ENCODE results near the gene ALG8. TPM values are rescaled to one million over a fixed set of nuclear protein-coding genes. Genes with fewer than 3 reads are reported as not detected.

Gene ALG8
- total RNA-seq (ENCODE audit: low replicate concordance) = 18.5 and 29.7 TPM in 2 replicates

GRCh38 chr11:78139422-78140391 is at the start of gene ALG8:
ALG8 (minus strand) TSS chr11:78139626; CDS start chr11:78139588, 38 bp downstream.

GRCh38 chr11:78188286-78189173 is 49.1 kb upstream of the ALG8 start, which contains the start of the genes KCTD21 and USP35:
KCTD21 (minus strand) TSS chr11:78188626; CDS start chr11:78174554, 14,072 bp downstream.
USP35 (plus strand) TSS chr11:78188919; CDS start chr11:78196246, 7,327 bp downstream.

GRCh38 chr11:78079232-78080083 is 60.0 kb downstream of the ALG8 start, which contains the start of gene NDUFC2:
NDUFC2 (minus strand) TSS chr11:78079862; CDS start chr11:78079744, 118 bp downstream.

GRCh38 chr11:78063440-78064181 is 75.8 kb downstream of the ALG8 start, which contains the start of gene THRSP:
THRSP (plus strand) TSS chr11:78063861; CDS start chr11:78063882, 21 bp downstream.

Other genes starting within 250 kb of the ALG8 start
- 25.3 and 34.3 TPM in 2 replicates for gene INTS4, start 145.0 kb downstream of the ALG8 start, total RNA-seq (ENCODE audit: low replicate concordance)
- gene KCTD14, start 116.3 kb downstream of the ALG8 start, total RNA-seq (ENCODE audit: low replicate concordance) = 0.35 and 1.1 TPM in 2 replicates
- gene THRSP, start 75.8 kb downstream of the ALG8 start, total RNA-seq (ENCODE audit: low replicate concordance) = not detected in 2 replicates
- 60.1 and 176 TPM in 2 replicates for gene NDUFC2, start 59.8 kb downstream of the ALG8 start, total RNA-seq (ENCODE audit: low replicate concordance)
- 12.2 and 13.6 TPM in 2 replicates for gene KCTD21, start 49.0 kb upstream of the ALG8 start, total RNA-seq (ENCODE audit: low replicate concordance)
- 6.3 and 25.3 TPM in 2 replicates for gene USP35, start 49.3 kb upstream of the ALG8 start, total RNA-seq (ENCODE audit: low replicate concordance)

Data from smooth muscle cell of the coronary artery (primary cell).